Gastroesophageal sphincter (tissue), 4 donors: ENCODE data around the gene THRB. TPM values are rescaled to one million over a fixed set of nuclear protein-coding genes. Genes with fewer than 3 reads are reported as not detected.

Experiments
- ATAC-seq: fragments of 150-250 bp; one replicate; pipeline ENCODE4 v1.9.1; 2016; ENCODE audit warnings: mild to moderate bottlenecking, moderate library complexity
- H3K27ac ChIP-seq, 4 donors: fragments of 200-600 bp; sonication (generic) in 3 of 4; 1 replicate in 3 of 4; 2 replicates in 1 of 4; pipeline ENCODE4 v1.5.1; 2016 to 2019
- H3K27me3 ChIP-seq: fragments of 200-600 bp; sonication (generic); one replicate; pipeline ENCODE4 v1.5.1; 2019
- H3K36me3 ChIP-seq, 2 donors: fragments of 200-600 bp; sonication (generic); one replicate each; pipeline ENCODE4 v1.5.1; 2019; ENCODE audit warnings: control low read depth in 1 of 2
- H3K4me1 ChIP-seq, 3 donors: fragments of 200-600 bp; sonication (generic); 1 replicate in 2 of 3; 2 replicates in 1 of 3; pipeline ENCODE4 v1.5.1; 2016 to 2019; ENCODE audit warnings: control low read depth in 2 of 3
- H3K4me3 ChIP-seq, 2 donors: fragments of 200-600 bp; sonication (generic); one replicate each; pipeline ENCODE4 v1.5.1; 2019; ENCODE audit warnings: mild to moderate bottlenecking in 1 of 2, moderate library complexity in 1 of 2
- H3K9me3 ChIP-seq, 3 donors: fragments of 200-600 bp; sonication (generic); one replicate each; pipeline ENCODE4 v1.5.1; 2017 to 2019; ENCODE audit warnings: control low read depth in 2 of 3
- EP300 ChIP-seq: sonication (generic); formaldehyde crosslinking; IDR thresholded peaks from one replicate; pipeline ENCODE4 v1.6.1; 2017; ENCODE audit warnings: antibody characterized with exemption, mild to moderate bottlenecking
- POLR2A ChIP-seq, 2 donors: fragments of 450-650 bp; IDR thresholded peaks; one replicate each; pipeline ENCODE4 v1.6.1; 2017; ENCODE audit warnings: antibody characterized with exemption in 2 of 2, mild to moderate bottlenecking in 2 of 2, moderate library complexity in 1 of 2
- POLR2AphosphoS5 ChIP-seq: sonication (generic); formaldehyde crosslinking; IDR thresholded peaks from one replicate; pipeline ENCODE4 v1.6.1; 2017; ENCODE audit warnings: antibody characterized with exemption
- WGBS, 2 donors: methylation state at CpG; one replicate each; pipeline ENCODE4 v1.1.5; 2018; ENCODE audit warnings: low coverage in 1 of 2; 5-methylcytosine and 5-hydroxymethylcytosine counted together
- total RNA-seq, 4 donors: library from RNA; depleted of rRNA; stranded (reverse); fragments of >200 nt; gene quantifications; one replicate each; pipeline ENCODE4 v1.1.0, GENCODE V29; 2016
- TF ChIP-seq, protein P1 (sequence below), 4 experiments: fragments of 200-600 bp in 2 of 4; fragments of 450-650 bp in 2 of 4; sonication (generic) in 1 of 4; IDR thresholded peaks; one replicate each; pipeline ENCODE4 v1.5.1; 2017 to 2019; ENCODE audit warnings: antibody characterized with exemption in 4 of 4, mild to moderate bottlenecking in 2 of 4, moderate library complexity in 2 of 4

Gene THRB
- total RNA-seq, 4 donors from 2014 or later: 42.5 to 61.9 (median 55.8) TPM

DNA sequence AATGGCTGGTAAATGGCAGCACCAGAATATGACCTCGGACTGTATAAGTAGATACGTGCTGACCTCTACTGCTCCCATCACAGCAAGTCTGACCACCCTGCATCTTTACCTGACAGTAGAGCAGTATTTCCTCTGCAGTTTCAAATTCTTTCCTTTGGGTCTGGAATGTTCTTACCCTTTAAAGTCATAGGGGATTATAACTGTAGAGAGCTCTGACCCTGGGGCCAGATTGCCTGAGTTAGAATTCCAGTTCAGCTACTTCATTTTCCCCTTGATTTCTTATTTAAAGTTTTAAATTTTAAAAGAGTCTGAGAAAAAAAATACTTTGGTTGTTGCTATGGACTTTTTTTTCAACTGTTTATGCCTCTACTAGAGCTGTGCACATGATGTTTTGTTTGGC lies 311.9 kb downstream of the THRB start:
- no peak overlapping the region for H3K27ac ChIP-seq
- H3K9me3 ChIP-seq: no peaks in the 10 kb centered on the region
- TF ChIP-seq POLR2AphosphoS5: no peak
- TF ChIP-seq, protein P1, sequence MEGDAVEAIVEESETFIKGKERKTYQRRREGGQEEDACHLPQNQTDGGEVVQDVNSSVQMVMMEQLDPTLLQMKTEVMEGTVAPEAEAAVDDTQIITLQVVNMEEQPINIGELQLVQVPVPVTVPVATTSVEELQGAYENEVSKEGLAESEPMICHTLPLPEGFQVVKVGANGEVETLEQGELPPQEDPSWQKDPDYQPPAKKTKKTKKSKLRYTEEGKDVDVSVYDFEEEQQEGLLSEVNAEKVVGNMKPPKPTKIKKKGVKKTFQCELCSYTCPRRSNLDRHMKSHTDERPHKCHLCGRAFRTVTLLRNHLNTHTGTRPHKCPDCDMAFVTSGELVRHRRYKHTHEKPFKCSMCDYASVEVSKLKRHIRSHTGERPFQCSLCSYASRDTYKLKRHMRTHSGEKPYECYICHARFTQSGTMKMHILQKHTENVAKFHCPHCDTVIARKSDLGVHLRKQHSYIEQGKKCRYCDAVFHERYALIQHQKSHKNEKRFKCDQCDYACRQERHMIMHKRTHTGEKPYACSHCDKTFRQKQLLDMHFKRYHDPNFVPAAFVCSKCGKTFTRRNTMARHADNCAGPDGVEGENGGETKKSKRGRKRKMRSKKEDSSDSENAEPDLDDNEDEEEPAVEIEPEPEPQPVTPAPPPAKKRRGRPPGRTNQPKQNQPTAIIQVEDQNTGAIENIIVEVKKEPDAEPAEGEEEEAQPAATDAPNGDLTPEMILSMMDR (IDR thresholded peaks at IDR 0.05): no peak
- no peak for TF ChIP-seq EP300
- TF ChIP-seq POLR2A (IDR thresholded peaks at IDR 0.05): no peak
- peaks cover 0 to 19% (median 0%) of the 10 kb centered on the region in 3 donors for H3K4me1 ChIP-seq
- ATAC-seq: no peak
- H3K27me3 ChIP-seq: no peaks in the 10 kb centered on the region
- H3K36me3 ChIP-seq: no peaks in the 10 kb centered on the region
- no peak overlapping the region for H3K4me3 ChIP-seq
- WGBS, 2 donors: 83 to 90% methylated on average over 2 of the region's 2 CpGs

DNA sequence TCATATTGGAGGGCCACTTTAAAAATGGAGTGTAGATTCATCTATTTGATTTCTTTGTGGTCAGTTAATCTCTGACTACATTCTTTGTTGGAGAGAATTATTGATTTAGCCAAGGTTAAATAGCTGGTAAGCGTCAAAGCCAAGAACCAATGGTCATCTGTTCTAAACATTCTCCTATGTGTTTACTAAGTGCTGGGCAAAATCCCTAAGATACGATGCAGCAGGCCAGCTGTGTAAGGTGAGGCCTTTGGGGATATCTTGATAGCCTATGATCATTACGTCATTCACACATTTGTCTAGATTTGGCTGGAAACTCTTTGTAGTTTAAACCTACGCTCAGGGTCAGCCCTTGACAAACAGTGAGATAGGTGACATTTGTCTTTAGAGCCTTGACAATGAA lies 313.4 kb downstream of the THRB start:
- WGBS, 2 donors: 69 to 75% methylated on average over 4 of the region's 4 CpGs
- Histone ChIP-seq H3K4me1 (peaks cover 0 to 32% (median 4%) of the 10 kb centered on the region in 3 donors), H3K27ac (no peak overlapping the region), H3K27me3 (no peaks in the 10 kb centered on the region), H3K4me3 (no peak overlapping the region), H3K9me3 (no peaks in the 10 kb centered on the region), H3K36me3 (no peaks in the 10 kb centered on the region)
- TF ChIP-seq POLR2AphosphoS5: no peak
- TF ChIP-seq, protein P1 (IDR thresholded peaks at IDR 0.05): no peak
- no peak for TF ChIP-seq EP300
- no peak for TF ChIP-seq POLR2A (IDR thresholded peaks at IDR 0.05)
- ATAC-seq: no peak

DNA sequence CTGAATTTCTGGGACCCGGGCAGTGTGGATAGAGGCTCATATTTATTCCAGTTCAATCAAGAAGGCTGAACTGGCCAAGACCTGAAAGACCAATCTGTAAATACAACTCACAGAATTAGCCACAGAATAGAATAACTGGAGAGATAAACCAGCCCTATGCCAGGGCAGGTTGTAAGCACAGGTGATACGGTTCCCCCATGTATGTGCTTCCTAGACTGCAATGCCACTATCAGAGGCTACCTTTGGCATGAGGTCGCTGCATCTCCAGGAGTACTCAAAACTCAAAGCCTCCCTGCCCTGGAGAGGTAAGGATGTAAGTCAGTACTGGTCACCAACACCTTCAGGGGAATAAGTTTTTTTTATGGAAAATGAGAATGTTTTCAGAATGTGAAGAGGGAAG lies 314.0 kb downstream of the THRB start:
- H3K36me3 ChIP-seq: no peaks in the 10 kb centered on the region
- TF ChIP-seq POLR2A (IDR thresholded peaks at IDR 0.05): no peak
- TF ChIP-seq, protein P1 (IDR thresholded peaks at IDR 0.05): no peak
- TF ChIP-seq POLR2AphosphoS5: no peak
- no peak for TF ChIP-seq EP300
- no peaks in the 10 kb centered on the region for H3K27me3 ChIP-seq
- no peak overlapping the region for H3K4me3 ChIP-seq
- peaks cover 0 to 26% (median 5%) of the 10 kb centered on the region in 3 donors for H3K4me1 ChIP-seq
- no peak for ATAC-seq
- peak overlapping the region in 1 of 4 donors; percentile 3 for H3K27ac ChIP-seq
- 90 to 100% methylated on average over 2 of the region's 3 CpGs for WGBS, 2 donors
- no peaks in the 10 kb centered on the region for H3K9me3 ChIP-seq

DNA sequence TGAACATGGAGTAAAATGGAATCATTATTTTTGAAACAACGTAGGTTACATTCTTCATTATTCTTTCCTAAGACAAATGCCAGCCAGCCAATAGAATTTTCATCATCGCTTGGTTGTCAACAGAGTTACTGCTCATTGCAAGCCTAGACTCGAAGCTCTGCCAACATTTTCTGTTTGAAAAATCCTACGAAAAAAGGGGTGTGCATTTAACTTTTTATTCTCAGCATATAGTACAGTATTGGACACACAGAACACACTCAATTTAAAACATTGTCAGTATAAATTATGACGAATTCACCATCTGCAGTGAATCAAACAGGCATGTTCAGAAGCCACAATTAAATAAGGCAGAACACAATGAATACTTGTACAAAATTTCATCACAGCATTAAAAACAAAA lies 317.4 kb downstream of the THRB start:
- 17 to 48% methylated on average over 5 of the region's 5 CpGs for WGBS, 2 donors
- Histone ChIP-seq H3K27me3 (no peaks in the 10 kb centered on the region), H3K36me3 (no peaks in the 10 kb centered on the region), H3K4me3 (no peak overlapping the region), H3K9me3 (no peaks in the 10 kb centered on the region), H3K27ac (peak overlapping the region in 1 of 4 donors; percentile 29), H3K4me1 (peaks cover 0 to 24% (median 5%) of the 10 kb centered on the region in 3 donors)
- ATAC-seq: no peak
- no peak for TF ChIP-seq POLR2AphosphoS5
- TF ChIP-seq EP300: no peak
- TF ChIP-seq POLR2A (IDR thresholded peaks at IDR 0.05): no peak
- TF ChIP-seq, protein P1 (IDR thresholded peaks at IDR 0.05): no peak

DNA sequence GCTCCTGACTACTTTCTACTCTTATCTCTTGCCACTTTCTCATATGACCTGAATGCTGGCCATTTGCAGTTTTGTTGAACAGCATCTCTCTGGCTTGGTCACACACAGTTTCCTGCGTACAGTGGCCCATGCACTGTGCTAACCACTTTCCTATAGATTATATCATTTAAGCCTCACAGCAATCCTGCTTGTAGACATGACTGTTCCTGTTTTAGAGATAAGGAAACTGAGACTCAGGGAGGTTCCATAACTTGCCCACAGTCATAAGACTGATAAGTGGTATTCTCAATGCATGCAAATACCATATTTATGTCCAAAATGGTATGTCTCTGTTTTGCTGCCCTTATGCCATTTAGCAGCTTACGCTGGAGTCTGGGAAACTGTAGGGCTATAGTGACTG lies 320.0 kb downstream of the THRB start:
- H3K9me3 ChIP-seq: no peaks in the 10 kb centered on the region
- H3K4me1 ChIP-seq: peaks cover 0 to 24% (median 5%) of the 10 kb centered on the region in 3 donors
- no peak overlapping the region for H3K27ac ChIP-seq
- ATAC-seq: no peak
- H3K36me3 ChIP-seq: no peaks in the 10 kb centered on the region
- 92 to 94% methylated on average over 2 of the region's 2 CpGs for WGBS, 2 donors
- no peaks in the 10 kb centered on the region for H3K27me3 ChIP-seq
- no peak overlapping the region for H3K4me3 ChIP-seq
- TF ChIP-seq POLR2AphosphoS5: no peak
- TF ChIP-seq POLR2A (IDR thresholded peaks at IDR 0.05): no peak
- TF ChIP-seq EP300: no peak
- TF ChIP-seq, protein P1 (IDR thresholded peaks at IDR 0.05): no peak
